ENCODE results near the gene SRP72. TPM values are rescaled to one million over a fixed set of nuclear protein-coding genes. Genes with fewer than 3 reads are reported as not detected.

SRP72 gene
- total RNA-seq, 1 donor from 2014 or later: 85.4 TPM

GRCh38 chr4:56427179-56427578 lies 40.2 kb upstream of the SRP72 start:
- no peaks in the 10 kb centered on the region for H3K4me1 ChIP-seq
- TF ChIP-seq, protein P1, sequence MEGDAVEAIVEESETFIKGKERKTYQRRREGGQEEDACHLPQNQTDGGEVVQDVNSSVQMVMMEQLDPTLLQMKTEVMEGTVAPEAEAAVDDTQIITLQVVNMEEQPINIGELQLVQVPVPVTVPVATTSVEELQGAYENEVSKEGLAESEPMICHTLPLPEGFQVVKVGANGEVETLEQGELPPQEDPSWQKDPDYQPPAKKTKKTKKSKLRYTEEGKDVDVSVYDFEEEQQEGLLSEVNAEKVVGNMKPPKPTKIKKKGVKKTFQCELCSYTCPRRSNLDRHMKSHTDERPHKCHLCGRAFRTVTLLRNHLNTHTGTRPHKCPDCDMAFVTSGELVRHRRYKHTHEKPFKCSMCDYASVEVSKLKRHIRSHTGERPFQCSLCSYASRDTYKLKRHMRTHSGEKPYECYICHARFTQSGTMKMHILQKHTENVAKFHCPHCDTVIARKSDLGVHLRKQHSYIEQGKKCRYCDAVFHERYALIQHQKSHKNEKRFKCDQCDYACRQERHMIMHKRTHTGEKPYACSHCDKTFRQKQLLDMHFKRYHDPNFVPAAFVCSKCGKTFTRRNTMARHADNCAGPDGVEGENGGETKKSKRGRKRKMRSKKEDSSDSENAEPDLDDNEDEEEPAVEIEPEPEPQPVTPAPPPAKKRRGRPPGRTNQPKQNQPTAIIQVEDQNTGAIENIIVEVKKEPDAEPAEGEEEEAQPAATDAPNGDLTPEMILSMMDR (IDR thresholded peaks at IDR 0.05): no peak
- no peak for ATAC-seq
- H3K27me3 ChIP-seq: no peaks in the 10 kb centered on the region
- no peaks in the 10 kb centered on the region for H3K9me3 ChIP-seq
- DNase-seq: no peak
- intact Hi-C loops (cut with DNase I): no loop called here
- no peak overlapping the region for H3K4me3 ChIP-seq
- no peak overlapping the region for H3K27ac ChIP-seq
- H3K36me3 ChIP-seq: no peaks in the 10 kb centered on the region

- TF ChIP-seq, protein P1 (IDR thresholded peaks at IDR 0.05): no peak
- no peak for DNase-seq
- intact Hi-C loops (cut with DNase I): no loop called here
- no peak overlapping the region for H3K27ac ChIP-seq
- no peaks in the 10 kb centered on the region for H3K27me3 ChIP-seq
- H3K9me3 ChIP-seq: no peaks in the 10 kb centered on the region
- peaks cover 9% of the 10 kb centered on the region for H3K4me1 ChIP-seq
- no peak for ATAC-seq
- no peak overlapping the region for H3K4me3 ChIP-seq
- H3K36me3 ChIP-seq: no peaks in the 10 kb centered on the region
Measured at GRCh38 chr4:56430203-56430602, 37.2 kb upstream of the SRP72 start.

- Histone ChIP-seq H3K4me3 (no peak overlapping the region), H3K27ac (no peak overlapping the region), H3K36me3 (no peaks in the 10 kb centered on the region), H3K27me3 (no peaks in the 10 kb centered on the region), H3K4me1 (peaks cover 9% of the 10 kb centered on the region), H3K9me3 (no peaks in the 10 kb centered on the region)
- TF ChIP-seq, protein P1 (IDR thresholded peaks at IDR 0.05): no peak
- intact Hi-C loops (cut with DNase I): no loop called here
- DNase-seq (no peak), ATAC-seq (no peak)
Measured at GRCh38 chr4:56433280-56433679, 34.1 kb upstream of the SRP72 start.

DNA sequence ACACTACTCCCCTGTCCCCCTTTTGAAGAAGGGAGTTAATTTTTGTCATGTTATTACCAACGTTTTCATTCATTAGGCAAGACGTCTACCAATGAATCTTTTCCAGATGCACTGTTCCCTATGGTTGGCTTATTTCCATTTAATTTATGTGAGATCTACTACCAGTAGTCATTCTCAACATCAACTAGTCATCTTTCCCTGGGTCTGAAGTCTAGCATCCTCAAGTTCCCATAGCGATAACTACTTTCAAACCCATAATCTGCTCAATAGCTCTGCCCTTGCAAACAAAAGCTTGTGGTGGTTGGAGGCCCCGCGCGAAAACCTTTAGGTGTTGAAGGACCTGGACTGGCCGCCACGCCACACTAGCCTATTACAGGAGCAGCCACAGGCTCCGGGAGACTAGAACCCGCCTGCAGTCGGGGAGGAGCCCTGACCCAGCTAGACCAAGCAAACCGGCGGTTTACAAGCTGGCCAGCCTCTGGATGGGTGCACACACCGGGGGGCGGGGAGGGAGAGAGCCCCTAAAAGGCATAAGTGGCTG lies 32.7 kb upstream of the SRP72 start:
- H3K27ac ChIP-seq: peak overlapping the region; percentile 92
- H3K27me3 ChIP-seq: no peaks in the 10 kb centered on the region
- ATAC-seq (peak; percentile 5), DNase-seq (no peak)
- intact Hi-C loops (cut with DNase I): no loop called here
- no peaks in the 10 kb centered on the region for H3K36me3 ChIP-seq
- TF ChIP-seq, protein P1 (IDR thresholded peaks at IDR 0.05): no peak
- peaks cover 9% of the 10 kb centered on the region for H3K4me1 ChIP-seq
- H3K4me3 ChIP-seq: peak overlapping the region; percentile 70
- no peaks in the 10 kb centered on the region for H3K9me3 ChIP-seq

GRCh38 chr4:56435140-56435926 lies 32.1 kb upstream of the SRP72 start, which contains the start of gene PPAT:
PPAT (minus strand) TSS chr4:56435615; CDS start chr4:56435477, 138 bp downstream.
- H3K4me3 ChIP-seq: peak within 1 kb of the TSS; percentile 70
- peaks cover 9% of the 10 kb centered on the region for H3K4me1 ChIP-seq
- no peaks in the 10 kb centered on the region for H3K36me3 ChIP-seq
- no peaks in the 10 kb centered on the region for H3K9me3 ChIP-seq
- peak; percentile 96 for ATAC-seq
- peak; percentile 99 for DNase-seq
- intact Hi-C loops (cut with DNase I): no loop called here
- H3K27me3 ChIP-seq: no peaks in the 10 kb centered on the region
- H3K27ac ChIP-seq: peak within 1 kb of the TSS; percentile 92
- TF ChIP-seq, protein P1 (IDR thresholded peaks at IDR 0.05): peak; percentile 42
